HUES6 (cell line): ENCODE results near the gene TTLL12.

ENCODE experiments used
- H3K27ac ChIP-seq: 2 replicates; pipeline ENCODE4 v1.7.0; 2013; ENCODE audit warnings: low read depth, mild to moderate bottlenecking, low read length, inconsistent platforms
- H3K27me3 ChIP-seq: 2 replicates; pipeline ENCODE4 v1.6.1; 2013; ENCODE audit warnings: low read length; ENCODE audit not compliant: control insufficient read depth, insufficient read depth
- H3K36me3 ChIP-seq: 2 replicates; pipeline ENCODE4 v1.6.1; 2013; ENCODE audit warnings: low read length; ENCODE audit not compliant: control insufficient read depth, insufficient read depth
- H3K4me1 ChIP-seq: 2 replicates; pipeline ENCODE4 v1.6.1; 2013; ENCODE audit warnings: low read length; ENCODE audit not compliant: control insufficient read depth, insufficient read depth
- H3K4me3 ChIP-seq: 2 replicates; pipeline ENCODE4 v1.5.1; 2013; ENCODE audit warnings: low read depth, low read length
- H3K9ac ChIP-seq: one replicate; pipeline ENCODE4 v1.6.1; 2013; ENCODE audit warnings: mild to moderate bottlenecking, low read length
- H3K9me3 ChIP-seq: 2 replicates; pipeline ENCODE4 v1.6.1; 2013; ENCODE audit warnings: low read depth, low read length; ENCODE audit not compliant: control insufficient read depth, insufficient read depth

TTLL12 gene

DNA sequence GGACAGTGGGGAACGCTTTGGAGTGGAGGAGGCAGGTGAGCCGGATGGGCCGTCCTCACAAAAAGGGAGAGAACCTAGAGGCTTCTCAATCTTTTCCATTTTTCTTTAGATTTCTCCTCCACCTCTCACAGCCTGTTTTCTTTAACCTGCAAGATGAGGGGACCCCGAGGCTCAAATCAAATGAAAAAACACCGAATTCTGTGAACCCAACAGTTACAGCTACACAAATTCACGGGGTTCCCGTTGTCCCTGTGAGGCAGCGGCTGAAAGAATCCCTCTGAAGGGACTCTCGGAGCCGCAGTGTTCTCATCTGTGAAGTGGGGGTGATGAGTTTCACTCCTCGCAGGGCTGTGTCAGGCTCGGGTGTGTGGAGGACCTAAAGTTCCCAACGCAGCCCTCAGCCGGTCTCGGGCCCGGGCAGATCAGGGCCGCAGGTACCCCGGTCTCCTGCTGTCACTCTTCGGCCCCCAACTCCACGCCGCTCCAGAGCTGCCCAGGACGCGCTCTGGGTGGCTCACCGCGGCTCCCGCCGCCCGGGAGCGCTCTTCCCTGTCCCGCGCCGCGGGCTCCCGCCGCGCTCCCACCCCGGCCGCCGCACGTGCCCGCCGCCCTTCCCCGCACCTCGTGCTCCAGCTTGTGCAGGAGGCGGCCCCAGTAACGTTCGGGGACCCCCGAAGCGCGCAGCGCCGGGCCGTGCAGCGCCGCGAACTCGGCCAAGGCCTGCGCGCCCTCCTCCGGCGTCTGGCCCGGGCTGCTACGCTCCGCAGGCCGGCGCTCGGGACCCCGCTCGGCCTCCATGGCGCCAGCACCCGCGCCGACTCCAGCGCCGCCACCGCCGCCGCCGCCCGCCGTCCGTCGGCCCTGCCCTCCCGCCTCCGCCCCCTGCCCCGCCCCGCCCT, at the start of gene TTLL12:
Gene TTLL12 (minus strand): TSS at position 863 of the 899 bp plus-strand sequence. CDS start 65 bp downstream, at position 798.
- Histone ChIP-seq H3K4me1 (peaks cover 15% of the 10 kb centered on the region), H3K4me3 (peak within 1 kb of the TSS; percentile 74), H3K9me3 (no peaks in the 10 kb centered on the region), H3K27ac (peak within 1 kb of the TSS; percentile 85; the same call in 1 of the 2 replicates), H3K9ac (peak within 1 kb of the TSS; percentile 78), H3K27me3 (no peaks in the 10 kb centered on the region; the same call in 1 of the 2 replicates), H3K36me3 (peaks cover 15% of the 10 kb centered on the region; the same call in 1 of the 2 replicates)

DNA sequence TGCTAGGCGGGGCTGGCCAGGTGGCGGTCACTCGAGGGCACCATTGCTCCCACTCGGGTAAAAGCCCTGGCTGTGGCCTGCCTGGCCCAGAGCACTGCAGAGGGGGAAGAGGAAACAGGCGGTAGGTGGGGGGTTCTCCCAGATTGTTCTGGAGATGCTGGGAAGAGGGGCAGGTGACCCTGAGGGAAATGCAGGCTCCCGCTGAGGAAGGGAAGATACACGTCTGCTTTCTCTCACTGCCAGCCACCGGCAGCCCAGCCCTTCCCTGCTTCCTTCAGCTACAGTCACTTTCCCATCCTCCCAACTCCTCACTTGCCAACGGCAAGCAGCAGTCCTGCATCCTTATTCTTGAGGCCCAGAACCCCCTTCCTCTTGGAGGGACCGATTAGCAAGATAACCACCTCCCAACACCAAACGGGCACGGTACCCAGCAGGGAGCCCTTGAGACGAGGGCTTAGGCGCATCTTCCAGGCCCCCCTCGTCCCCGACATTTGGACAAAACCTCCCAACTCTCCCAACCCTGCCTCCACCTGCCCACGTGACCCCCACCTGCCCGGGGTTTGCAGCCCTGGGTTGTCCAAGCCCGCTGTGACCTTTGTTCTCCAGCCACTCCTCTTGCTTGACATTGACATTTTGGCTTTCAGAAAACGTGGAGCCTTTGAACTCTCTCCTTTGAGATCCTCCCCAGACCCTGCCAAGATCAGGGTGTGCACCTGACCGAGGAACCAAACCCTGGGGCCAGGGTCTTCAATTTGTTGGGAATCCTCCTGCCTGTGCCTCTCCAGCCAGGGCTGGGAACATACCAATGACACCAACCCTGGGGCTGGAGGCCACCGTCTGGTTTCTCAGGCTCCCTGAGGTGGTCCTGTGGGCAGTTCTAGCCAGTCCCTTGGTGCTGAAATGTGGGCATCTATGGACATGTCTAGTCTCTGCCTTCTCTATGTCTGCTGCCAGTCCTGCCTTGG, 48.8 kb upstream of the TTLL12 start:
- no peak overlapping the region for H3K27ac ChIP-seq
- H3K4me1 ChIP-seq, result no peaks in the 10 kb centered on the region; the same call in 1 of the 2 replicates
- no peaks in the 10 kb centered on the region for H3K9me3 ChIP-seq
- no peak overlapping the region for H3K4me3 ChIP-seq
- no peaks in the 10 kb centered on the region for H3K27me3 ChIP-seq
- no peak overlapping the region for H3K9ac ChIP-seq
- H3K36me3 ChIP-seq, result no peaks in the 10 kb centered on the region

- Histone ChIP-seq H3K27ac (no peak overlapping the region), H3K4me1 (no peaks in the 10 kb centered on the region; the same call in 1 of the 2 replicates), H3K9ac (no peak overlapping the region), H3K36me3 (no peaks in the 10 kb centered on the region), H3K27me3 (no peaks in the 10 kb centered on the region), H3K9me3 (no peaks in the 10 kb centered on the region), H3K4me3 (no peak overlapping the region)
These were observed 47.5 kb upstream of the TTLL12 start for GRCh38 chr22:43234264-43234988.

DNA sequence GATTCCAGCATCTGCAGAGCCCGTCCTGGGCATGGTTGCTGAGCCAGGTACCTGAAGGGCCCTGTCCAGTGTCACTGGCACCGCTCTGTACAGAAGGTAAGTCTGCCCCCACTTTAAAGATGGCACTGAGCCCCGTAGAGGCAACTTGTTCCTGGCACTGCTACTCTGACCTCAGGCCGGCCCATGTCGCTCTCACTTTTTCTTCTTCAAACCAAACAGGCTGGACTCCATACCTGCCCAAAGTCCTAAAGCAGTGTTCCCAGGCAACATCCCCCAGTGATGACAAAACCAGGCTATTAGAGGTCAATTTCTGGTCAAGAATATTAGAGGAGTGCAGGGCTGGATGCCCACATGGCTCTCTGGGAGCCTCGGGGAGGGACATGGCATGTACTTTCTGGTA, 46.6 kb upstream of the TTLL12 start:
- H3K9ac ChIP-seq, result no peak overlapping the region
- no peaks in the 10 kb centered on the region for H3K36me3 ChIP-seq
- H3K9me3 ChIP-seq, result no peaks in the 10 kb centered on the region
- H3K4me1 ChIP-seq, result peaks cover under 1% of the 10 kb centered on the region
- no peak overlapping the region for H3K27ac ChIP-seq
- H3K27me3 ChIP-seq, result no peaks in the 10 kb centered on the region
- no peak overlapping the region for H3K4me3 ChIP-seq

- no peaks in the 10 kb centered on the region for H3K9me3 ChIP-seq
- no peak overlapping the region for H3K27ac ChIP-seq
- H3K36me3 ChIP-seq, result no peaks in the 10 kb centered on the region
- H3K4me1 ChIP-seq, result peaks cover 8% of the 10 kb centered on the region
- H3K4me3 ChIP-seq, result no peak overlapping the region
- H3K27me3 ChIP-seq, result no peaks in the 10 kb centered on the region
- no peak overlapping the region for H3K9ac ChIP-seq
These were observed 45.5 kb upstream of the TTLL12 start for GRCh38 chr22:43232445-43232844.

GRCh38 chr22:43231724-43232034, 44.7 kb upstream of the TTLL12 start:
- H3K4me1 ChIP-seq, result peaks cover 16% of the 10 kb centered on the region
- no peak overlapping the region for H3K9ac ChIP-seq
- H3K27ac ChIP-seq, result no peak overlapping the region
- H3K27me3 ChIP-seq, result no peaks in the 10 kb centered on the region
- H3K9me3 ChIP-seq, result no peaks in the 10 kb centered on the region
- H3K4me3 ChIP-seq, result no peak overlapping the region
- H3K36me3 ChIP-seq, result no peaks in the 10 kb centered on the region

GRCh38 chr22:43230971-43231723, 44.2 kb upstream of the TTLL12 start:
- H3K27ac ChIP-seq, result no peak overlapping the region
- H3K4me1 ChIP-seq, result peaks cover 19% of the 10 kb centered on the region
- H3K36me3 ChIP-seq, result no peaks in the 10 kb centered on the region
- no peaks in the 10 kb centered on the region for H3K9me3 ChIP-seq
- H3K4me3 ChIP-seq, result peak overlapping the region; percentile 47
- H3K27me3 ChIP-seq, result no peaks in the 10 kb centered on the region
- H3K9ac ChIP-seq, result no peak overlapping the region

GRCh38 chr22:43230571-43230970, 43.6 kb upstream of the TTLL12 start:
- Histone ChIP-seq H3K4me1 (peaks cover 24% of the 10 kb centered on the region), H3K27me3 (peaks cover 5% of the 10 kb centered on the region), H3K36me3 (no peaks in the 10 kb centered on the region), H3K27ac (no peak overlapping the region), H3K9ac (no peak overlapping the region), H3K4me3 (no peak overlapping the region), H3K9me3 (no peaks in the 10 kb centered on the region)

DNA sequence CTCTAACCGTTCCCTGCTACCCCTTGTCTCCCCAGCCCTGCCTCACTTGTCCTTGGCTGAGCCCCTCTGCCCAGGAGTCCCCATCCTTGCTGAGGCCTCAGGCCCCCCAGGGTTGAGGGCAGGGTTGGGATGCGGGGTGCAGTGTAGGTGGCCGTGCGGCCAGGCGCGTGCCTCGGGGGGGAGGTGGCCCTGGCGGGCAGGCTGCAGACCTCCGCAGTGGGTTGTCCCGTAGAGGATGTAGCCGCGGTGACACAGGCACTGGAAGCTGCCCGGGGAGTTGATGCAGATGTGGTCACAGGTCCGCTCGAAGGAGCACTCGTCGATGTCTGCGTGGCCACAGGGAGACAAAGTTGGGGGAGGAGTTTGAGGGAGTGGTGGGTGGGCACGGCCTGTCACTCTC, 41.9 kb upstream of the TTLL12 start:
- H3K4me1 ChIP-seq, result peaks cover 24% of the 10 kb centered on the region
- H3K9ac ChIP-seq, result no peak overlapping the region

GRCh38 chr22:43228330-43228729, 41.4 kb upstream of the TTLL12 start:
- Histone ChIP-seq H3K4me1 (peaks cover 24% of the 10 kb centered on the region), H3K27ac (no peak overlapping the region), H3K9ac (no peak overlapping the region), H3K27me3 (peaks cover 10% of the 10 kb centered on the region), H3K4me3 (no peak overlapping the region), H3K9me3 (no peaks in the 10 kb centered on the region), H3K36me3 (no peaks in the 10 kb centered on the region)

More for the DNA sequence above, 41.9 kb upstream of the TTLL12 start:
- no peaks in the 10 kb centered on the region for H3K9me3 ChIP-seq
- peaks cover 10% of the 10 kb centered on the region for H3K27me3 ChIP-seq
- no peak overlapping the region for H3K4me3 ChIP-seq
- no peaks in the 10 kb centered on the region for H3K36me3 ChIP-seq
- no peak overlapping the region for H3K27ac ChIP-seq
